Erythroblast (primary cell): ENCODE results near the gene PTCHD1.

ENCODE experiments used
- GATA1 ChIP-seq: IDR thresholded peaks from 2 replicates; pipeline ENCODE4 v1.6.1; 2011; ENCODE audit warnings: low read depth, mild to moderate bottlenecking, control low read depth, low read length, moderate library complexity
- POLR2A ChIP-seq: IDR thresholded peaks from 2 replicates; pipeline ENCODE4 v1.6.1; 2011; ENCODE audit warnings: mild to moderate bottlenecking, low read length

DNA sequence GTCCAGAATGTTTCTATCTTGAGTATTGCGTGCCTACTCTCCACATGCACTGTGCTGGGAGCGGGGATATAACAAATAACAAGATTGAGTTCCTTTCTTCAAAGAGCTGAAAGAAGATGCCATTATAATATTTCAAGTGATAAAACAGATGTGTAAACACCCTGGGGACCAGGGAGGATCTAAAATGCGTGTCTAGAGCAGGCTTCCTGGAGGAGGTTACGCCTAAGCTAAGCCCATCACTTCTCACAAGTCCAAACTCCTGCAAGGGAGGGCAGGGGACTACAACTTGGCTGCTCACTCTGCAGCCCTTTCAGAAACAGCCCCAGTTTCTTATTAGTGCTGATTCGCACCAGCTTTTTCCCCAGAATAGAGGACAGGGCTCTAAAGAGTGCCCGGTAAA, 21.5 kb downstream of the PTCHD1 start:
- TF ChIP-seq POLR2A (no peak), GATA1 (no peak)
